ENCODE data around the gene MORN4. TPM values are rescaled to one million over a fixed set of nuclear protein-coding genes. Genes with fewer than 3 reads are reported as not detected.
A peak's percentile ranks its signal among the peaks of the same experiment; 100 is the strongest.

Gene MORN4
- total and polyA plus RNA-seq, 2 of the 13 experiments (the other 11 are each of a cell fraction or from before 2014, with no cell fraction given), result 3.4 to 9.1 TPM

DNA sequence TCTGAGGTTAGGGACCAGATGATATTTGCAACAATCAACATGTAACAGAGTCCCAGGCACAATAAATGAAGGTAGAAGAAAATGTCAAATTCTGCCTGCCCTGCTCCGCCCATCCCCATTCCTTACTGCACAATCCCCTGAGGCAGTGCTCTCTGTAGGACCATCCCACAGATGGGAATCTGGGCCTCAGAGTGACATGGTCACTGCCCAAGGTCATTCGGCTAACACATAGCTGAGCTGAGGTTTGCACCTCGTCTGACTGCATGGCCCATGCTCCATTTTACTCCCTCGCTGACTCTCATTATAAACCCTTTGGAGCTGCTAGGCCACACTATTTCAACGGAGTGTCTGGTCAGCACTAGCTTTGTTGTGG lies 47.9 kb downstream of the MORN4 start (continued):
- TF ChIP-seq KLF15 (CRISPR knock-in tag; IDR thresholded peaks at IDR 0.05; ENCODE audit: borderline replicate concordance) (no peak), FOSL2 (CRISPR knock-in tag; IDR thresholded peaks at IDR 0.05) (no peak), PITX1 (CRISPR knock-in tag; IDR thresholded peaks at IDR 0.05) (no peak), SOX13 (IDR thresholded peaks at IDR 0.05) (no peak), SOX13 (CRISPR knock-in tag; conservative IDR thresholded peaks at IDR 0.05 in 1 of 2, IDR thresholded peaks at IDR 0.05 in 1 of 2) (no peak), EED (CRISPR knock-in tag; IDR thresholded peaks at IDR 0.05) (no peak), ZNF180 (CRISPR knock-in tag; IDR thresholded peaks at IDR 0.05; ENCODE audit: borderline replicate concordance, low read depth) (no peak), RORA (CRISPR knock-in tag; IDR thresholded peaks at IDR 0.05) (no peak), SMAD1 (CRISPR knock-in tag; IDR thresholded peaks at IDR 0.05; ENCODE audit: borderline replicate concordance, low read depth) (no peak), HBP1 (CRISPR knock-in tag; IDR thresholded peaks at IDR 0.05; ENCODE audit: low read depth) (no peak), ZNF567 (CRISPR knock-in tag; IDR thresholded peaks at IDR 0.05; ENCODE audit: borderline replicate concordance) (no peak), ZNF839 (CRISPR knock-in tag; IDR thresholded peaks at IDR 0.05; ENCODE audit: borderline replicate concordance) (no peak), NCOA5 (CRISPR knock-in tag; IDR thresholded peaks at IDR 0.05) (no peak), NRL (CRISPR knock-in tag; IDR thresholded peaks at IDR 0.05; ENCODE audit: borderline replicate concordance) (0 out of 2 replicates have a peak, but pooled peaks have one; percentile 30), ISX (CRISPR knock-in tag; conservative IDR thresholded peaks at IDR 0.05) (0 out of 2 replicates have a peak, but pooled peaks have one; percentile 6), XBP1 (CRISPR knock-in tag; IDR thresholded peaks at IDR 0.05) (no peak), ZNF10 (CRISPR knock-in tag; IDR thresholded peaks at IDR 0.05; ENCODE audit: borderline replicate concordance, low read depth) (no peak), ATF7-NPFF (CRISPR knock-in tag; IDR thresholded peaks at IDR 0.05; ENCODE audit: low read depth) (0 out of 2 replicates have a peak, but pooled peaks have one; percentile 34), SOX5 (CRISPR knock-in tag; IDR thresholded peaks at IDR 0.05; ENCODE audit: borderline replicate concordance) (no peak), DRAP1 (CRISPR knock-in tag; IDR thresholded peaks at IDR 0.05) (no peak), ZNF264 (CRISPR knock-in tag; IDR thresholded peaks at IDR 0.05) (peak; percentile 32; the same call in 1 of the 2 replicates), MYC (CRISPR knock-in tag; IDR thresholded peaks at IDR 0.05; ENCODE audit: borderline replicate concordance) (0 out of 2 replicates have a peak, but pooled peaks have one; percentile 6)
- TF ChIP-seq, protein P1, sequence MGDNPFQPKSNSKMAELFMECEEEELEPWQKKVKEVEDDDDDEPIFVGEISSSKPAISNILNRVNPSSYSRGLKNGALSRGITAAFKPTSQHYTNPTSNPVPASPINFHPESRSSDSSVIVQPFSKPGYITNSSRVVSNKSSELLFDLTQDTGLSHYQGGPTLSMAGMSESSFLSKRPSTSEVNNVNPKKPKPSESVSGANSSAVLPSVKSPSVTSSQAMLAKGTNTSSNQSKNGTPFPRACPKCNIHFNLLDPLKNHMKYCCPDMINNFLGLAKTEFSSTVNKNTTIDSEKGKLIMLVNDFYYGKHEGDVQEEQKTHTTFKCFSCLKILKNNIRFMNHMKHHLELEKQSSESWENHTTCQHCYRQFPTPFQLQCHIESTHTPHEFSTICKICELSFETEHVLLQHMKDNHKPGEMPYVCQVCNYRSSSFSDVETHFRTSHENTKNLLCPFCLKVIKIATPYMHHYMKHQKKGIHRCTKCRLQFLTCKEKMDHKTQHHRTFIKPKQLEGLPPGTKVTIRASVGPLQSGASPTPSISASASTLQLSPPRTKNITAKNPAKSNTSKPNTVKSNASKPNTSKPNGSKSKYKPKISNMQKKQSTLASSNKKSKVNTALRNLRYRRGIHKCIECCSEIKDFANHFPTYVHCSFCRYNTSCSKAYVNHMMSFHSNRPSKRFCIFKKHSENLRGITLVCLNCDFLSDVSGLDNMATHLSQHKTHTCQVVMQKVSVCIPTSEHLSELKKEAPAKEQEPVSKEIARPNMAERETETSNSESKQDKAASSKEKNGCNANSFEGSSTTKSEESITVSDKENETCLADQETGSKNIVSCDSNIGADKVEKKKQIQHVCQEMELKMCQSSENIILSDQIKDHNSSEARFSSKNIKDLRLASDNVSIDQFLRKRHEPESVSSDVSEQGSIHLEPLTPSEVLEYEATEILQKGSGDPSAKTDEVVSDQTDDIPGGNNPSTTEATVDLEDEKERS (CRISPR knock-in tag; IDR thresholded peaks at IDR 0.05), result no peak
- TF ChIP-seq, protein P2, sequence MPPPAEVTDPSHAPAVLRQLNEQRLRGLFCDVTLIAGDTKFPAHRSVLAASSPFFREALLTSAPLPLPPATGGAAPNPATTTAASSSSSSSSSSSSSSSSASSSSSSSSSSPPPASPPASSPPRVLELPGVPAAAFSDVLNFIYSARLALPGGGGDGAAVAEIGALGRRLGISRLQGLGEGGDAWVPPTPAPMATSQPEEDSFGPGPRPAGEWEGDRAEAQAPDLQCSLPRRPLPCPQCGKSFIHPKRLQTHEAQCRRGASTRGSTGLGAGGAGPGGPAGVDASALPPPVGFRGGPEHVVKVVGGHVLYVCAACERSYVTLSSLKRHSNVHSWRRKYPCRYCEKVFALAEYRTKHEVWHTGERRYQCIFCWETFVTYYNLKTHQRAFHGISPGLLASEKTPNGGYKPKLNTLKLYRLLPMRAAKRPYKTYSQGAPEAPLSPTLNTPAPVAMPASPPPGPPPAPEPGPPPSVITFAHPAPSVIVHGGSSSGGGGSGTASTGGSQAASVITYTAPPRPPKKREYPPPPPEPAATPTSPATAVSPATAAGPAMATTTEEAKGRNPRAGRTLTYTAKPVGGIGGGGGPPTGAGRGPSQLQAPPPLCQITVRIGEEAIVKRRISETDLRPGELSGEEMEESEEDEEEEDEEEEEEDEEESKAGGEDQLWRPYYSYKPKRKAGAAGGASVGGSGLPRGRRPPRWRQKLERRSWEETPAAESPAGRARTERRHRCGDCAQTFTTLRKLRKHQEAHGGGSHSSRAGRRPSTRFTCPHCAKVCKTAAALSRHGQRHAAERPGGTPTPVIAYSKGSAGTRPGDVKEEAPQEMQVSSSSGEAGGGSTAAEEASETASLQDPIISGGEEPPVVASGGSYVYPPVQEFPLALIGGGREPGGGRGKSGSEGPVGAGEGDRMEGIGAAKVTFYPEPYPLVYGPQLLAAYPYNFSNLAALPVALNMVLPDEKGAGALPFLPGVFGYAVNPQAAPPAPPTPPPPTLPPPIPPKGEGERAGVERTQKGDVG (CRISPR knock-in tag; IDR thresholded peaks at IDR 0.05; ENCODE audit: borderline replicate concordance), result no peak

Measured in HepG2 (cell line).